Skeletal muscle cell (primary cell): ENCODE data around the gene PPP1R3G.
A peak's percentile ranks its signal among the peaks of the same experiment; 100 is the strongest.
"Not testable (repeated sequence)": the region's sequence is repeated elsewhere in the genome, so short reads cannot be mapped to it uniquely, and the experiment has no call there.

ENCODE experiments used
- DNase-seq: peaks from one replicate; pipeline ENCODE4 v3.0.0-alpha.2; 2010; ENCODE audit warnings: low read depth
- H3K4me3 ChIP-seq: 2 replicates; pipeline ENCODE4 v1.5.1; 2011; ENCODE audit warnings: low read depth, mild to moderate bottlenecking, control low read depth, low read length, moderate library complexity

Gene PPP1R3G

GRCh38 chr6:5112066-5112799 is 27.1 kb downstream of the PPP1R3G start:
- no peak overlapping the region for H3K4me3 ChIP-seq
- no peak for DNase-seq

- no peak for DNase-seq
- H3K4me3 ChIP-seq = no peak overlapping the region
Observed at GRCh38 chr6:5113096-5113495, 28.0 kb downstream of the PPP1R3G start.

- DNase-seq = no peak
- H3K4me3 ChIP-seq = no peak overlapping the region
Observed at GRCh38 chr6:5115168-5115567, 30.0 kb downstream of the PPP1R3G start.

GRCh38 chr6:5116243-5116991 is 31.3 kb downstream of the PPP1R3G start:
- H3K4me3 ChIP-seq = no peak overlapping the region
- no peak for DNase-seq

- no peak for DNase-seq
- H3K4me3 ChIP-seq = no peak overlapping the region
Observed at GRCh38 chr6:5119090-5119951, 34.2 kb downstream of the PPP1R3G start.

GRCh38 chr6:5120011-5120410 is 34.9 kb downstream of the PPP1R3G start:
- DNase-seq = no peak
- H3K4me3 ChIP-seq = no peak overlapping the region

- not testable (repeated sequence) for DNase-seq, H3K4me3 ChIP-seq
Observed at GRCh38 chr6:5120543-5120942, 35.4 kb downstream of the PPP1R3G start.

- no peak overlapping the region for H3K4me3 ChIP-seq
- DNase-seq = no peak
Observed at GRCh38 chr6:5121479-5121878, 36.3 kb downstream of the PPP1R3G start.

GRCh38 chr6:5121956-5122355 is 36.8 kb downstream of the PPP1R3G start:
- DNase-seq = no peak
- no peak overlapping the region for H3K4me3 ChIP-seq

GRCh38 chr6:5122504-5123112 is 37.5 kb downstream of the PPP1R3G start:
- no peak for DNase-seq

GRCh38 chr6:5123296-5124143 is 38.4 kb downstream of the PPP1R3G start:
- no peak for DNase-seq
- no peak overlapping the region for H3K4me3 ChIP-seq

More at GRCh38 chr6:5122504-5123112, 37.5 kb downstream of the PPP1R3G start:
- no peak overlapping the region for H3K4me3 ChIP-seq

GRCh38 chr6:5124526-5124925 is 39.4 kb downstream of the PPP1R3G start:
- no peak overlapping the region for H3K4me3 ChIP-seq
- no peak for DNase-seq

- DNase-seq = peak; percentile 43
- H3K4me3 ChIP-seq = no peak overlapping the region
Observed at GRCh38 chr6:5125152-5126006, 40.2 kb downstream of the PPP1R3G start.

GRCh38 chr6:5126214-5126613 is 41.1 kb downstream of the PPP1R3G start:
- H3K4me3 ChIP-seq = no peak overlapping the region
- no peak for DNase-seq

- no peak for DNase-seq
- H3K4me3 ChIP-seq = no peak overlapping the region
Observed at GRCh38 chr6:5127106-5127687, 42.1 kb downstream of the PPP1R3G start.

- DNase-seq = no peak
- no peak overlapping the region for H3K4me3 ChIP-seq
Observed at GRCh38 chr6:5128351-5128750, 43.2 kb downstream of the PPP1R3G start.

GRCh38 chr6:5130135-5130866 is 45.2 kb downstream of the PPP1R3G start:
- DNase-seq = no peak
- no peak overlapping the region for H3K4me3 ChIP-seq
